GOT3 (cell line): ENCODE measurements around the gene FBXW9.
"Not testable (repeated sequence)": the region's sequence is repeated elsewhere in the genome, so short reads cannot be mapped to it uniquely, and the experiment has no call there.

Source experiments
- DNase-seq: peaks from one replicate; lab custom pipeline; 2025; ENCODE audit warnings: mixed read lengths; lab: John Stamatoyannopoulos, UW

The FBXW9 gene

GRCh38 chr19:12696366-12697335 lies at the start of gene FBXW9:
Gene FBXW9 (minus strand): TSS chr19:12696631. CDS start chr19:12696581, 50 bp downstream.
- peak; percentile 66 for DNase-seq

- no peak for DNase-seq
Observed at GRCh38 chr19:12745166-12745897, 48.9 kb upstream of the FBXW9 start.

- DNase-seq = no peak
Observed at GRCh38 chr19:12737835-12738351, 41.5 kb upstream of the FBXW9 start.

- peak; percentile 84 for DNase-seq
Observed at GRCh38 chr19:12736995-12737834, 40.8 kb upstream of the FBXW9 start, which contains the start of gene GET3. Gene GET3 (plus strand): TSS chr19:12737497. CDS start chr19:12737506, 9 bp downstream.

- no peak for DNase-seq
Observed at GRCh38 chr19:12733369-12734214, 37.2 kb upstream of the FBXW9 start.

GRCh38 chr19:12731337-12731736 lies 34.9 kb upstream of the FBXW9 start:
- no peak for DNase-seq

GRCh38 chr19:12730064-12730463 lies 33.6 kb upstream of the FBXW9 start:
- DNase-seq = no peak

- DNase-seq = no peak
Observed at GRCh38 chr19:12727745-12728433, 31.5 kb upstream of the FBXW9 start.

GRCh38 chr19:12726988-12727316 lies 30.5 kb upstream of the FBXW9 start:
- DNase-seq = no peak

GRCh38 chr19:12725612-12726011 lies 29.2 kb upstream of the FBXW9 start:
- DNase-seq = not testable (repeated sequence)

GRCh38 chr19:12723641-12724426 lies 27.4 kb upstream of the FBXW9 start, which contains the start of gene TNPO2:
Gene TNPO2 (minus strand): TSS chr19:12723932. CDS start chr19:12720977, 2,955 bp downstream.
- DNase-seq = no peak

- DNase-seq = no peak
Observed at GRCh38 chr19:12723381-12723640, 26.9 kb upstream of the FBXW9 start.

- DNase-seq = peak; percentile 82
Observed at GRCh38 chr19:12722566-12723380, 26.3 kb upstream of the FBXW9 start.

GRCh38 chr19:12721656-12722565 lies 25.5 kb upstream of the FBXW9 start:
- DNase-seq = no peak

GRCh38 chr19:12720851-12721655 lies 24.6 kb upstream of the FBXW9 start:
- DNase-seq = no peak

GRCh38 chr19:12720296-12720695 lies 23.9 kb upstream of the FBXW9 start:
- no peak for DNase-seq

- no peak for DNase-seq
Observed at GRCh38 chr19:12715929-12716328, 19.5 kb upstream of the FBXW9 start.
